ENCODE results near the gene FAM193A.

Gene FAM193A

GRCh38 chr4:2685541-2685940 is 149.1 kb downstream of the FAM193A start:
- 0 out of 2 replicates have a peak, but pooled peaks cover 3% of the 10 kb centered on the region for H3K79me2 ChIP-seq (ENCODE audit: insufficient read depth, low read length)
- peaks cover 9% of the 10 kb centered on the region for H3K36me3 ChIP-seq (ENCODE audit: low read length)

GRCh38 chr4:2686379-2687265 is 150.2 kb downstream of the FAM193A start:
- Histone ChIP-seq H3K27me3 (ENCODE audit: low read length) (no peaks in the 10 kb centered on the region), H3K27ac (ENCODE audit: low read depth, low read length) (no peak overlapping the region; the same call in 1 of the 2 replicates), H4K20me1 (ENCODE audit: low read depth, low read length) (no peaks in the 10 kb centered on the region), H3F3A (ENCODE audit: insufficient read depth) (peaks cover 27% of the 10 kb centered on the region), H3K79me2 (ENCODE audit: insufficient read depth, low read length) (no peaks in the 10 kb centered on the region), H3K9me3 (ENCODE audit: insufficient read depth, low read length) (no peaks in the 10 kb centered on the region), H3K9ac (ENCODE audit: low read length) (no peak overlapping the region), H3K4me2 (ENCODE audit: low read depth, low read length, poor library complexity, severe bottlenecking) (no peak overlapping the region), H3K9me2 (replicated peaks; ENCODE audit: insufficient read depth, low read length) (no peaks in the 10 kb centered on the region), H3K36me3 (ENCODE audit: low read length) (peaks cover 9% of the 10 kb centered on the region), H2AFZ (ENCODE audit: low read depth, low read length, severe bottlenecking) (no peak overlapping the region), H3K4me3 (ENCODE audit: insufficient read depth, low read length, poor library complexity, severe bottlenecking) (no peak overlapping the region)
- TF ChIP-seq CTCF (IDR thresholded peaks at IDR 0.05; ENCODE audit: insufficient read depth, low read length, poor library complexity, severe bottlenecking) (no peak), EZH2phosphoT487 (conservative IDR thresholded peaks at IDR 0.05; ENCODE audit: low read length) (no peak)

More at GRCh38 chr4:2685541-2685940, 149.1 kb downstream of the FAM193A start:
- H3F3A ChIP-seq (ENCODE audit: insufficient read depth), result peaks cover 16% of the 10 kb centered on the region
- no peaks in the 10 kb centered on the region for H4K20me1 ChIP-seq (ENCODE audit: low read depth, low read length)
- no peak overlapping the region for H3K27ac ChIP-seq (ENCODE audit: low read depth, low read length)
- no peak for TF ChIP-seq EZH2phosphoT487 (conservative IDR thresholded peaks at IDR 0.05; ENCODE audit: low read length)
- TF ChIP-seq CTCF (IDR thresholded peaks at IDR 0.05; ENCODE audit: insufficient read depth, low read length, poor library complexity, severe bottlenecking), result no peak
- H3K27me3 ChIP-seq (ENCODE audit: low read length), result no peaks in the 10 kb centered on the region
- no peaks in the 10 kb centered on the region for H3K9me3 ChIP-seq (ENCODE audit: insufficient read depth, low read length)
- H3K4me3 ChIP-seq (ENCODE audit: insufficient read depth, low read length, poor library complexity, severe bottlenecking), result no peak overlapping the region
- H3K9ac ChIP-seq (ENCODE audit: low read length), result no peak overlapping the region
- no peaks in the 10 kb centered on the region for H3K9me2 ChIP-seq (replicated peaks; ENCODE audit: insufficient read depth, low read length)
- H2AFZ ChIP-seq (ENCODE audit: low read depth, low read length, severe bottlenecking), result no peak overlapping the region
- H3K4me2 ChIP-seq (ENCODE audit: low read depth, low read length, poor library complexity, severe bottlenecking), result no peak overlapping the region

GRCh38 chr4:2688281-2688680 is 151.8 kb downstream of the FAM193A start:
- Histone ChIP-seq H3K79me2 (ENCODE audit: insufficient read depth, low read length) (no peaks in the 10 kb centered on the region), H3K9me2 (replicated peaks; ENCODE audit: insufficient read depth, low read length) (no peaks in the 10 kb centered on the region), H4K20me1 (ENCODE audit: low read depth, low read length) (no peaks in the 10 kb centered on the region), H3K4me3 (ENCODE audit: insufficient read depth, low read length, poor library complexity, severe bottlenecking) (no peak overlapping the region), H3K36me3 (ENCODE audit: low read length) (peaks cover 6% of the 10 kb centered on the region; the same call in 1 of the 2 replicates), H3K4me2 (ENCODE audit: low read depth, low read length, poor library complexity, severe bottlenecking) (no peak overlapping the region), H3K27ac (ENCODE audit: low read depth, low read length) (peak overlapping the region; percentile 87; the same call in 1 of the 2 replicates), H3K27me3 (ENCODE audit: low read length) (no peaks in the 10 kb centered on the region), H3F3A (ENCODE audit: insufficient read depth) (peaks cover 30% of the 10 kb centered on the region), H2AFZ (ENCODE audit: low read depth, low read length, severe bottlenecking) (no peak overlapping the region), H3K9me3 (ENCODE audit: insufficient read depth, low read length) (no peaks in the 10 kb centered on the region), H3K9ac (ENCODE audit: low read length) (no peak overlapping the region)
- TF ChIP-seq EZH2phosphoT487 (conservative IDR thresholded peaks at IDR 0.05; ENCODE audit: low read length) (no peak), CTCF (IDR thresholded peaks at IDR 0.05; ENCODE audit: insufficient read depth, low read length, poor library complexity, severe bottlenecking) (no peak)

Measured in SU-DHL-6 (cell line).